ENCODE data around the gene PREPL.

PREPL gene

GRCh38 chr2:44291281-44292248, 69.7 kb downstream of the PREPL start:
- peak; percentile 13 to 14 for DNase-seq

- DNase-seq, result no peak
These were observed 71.0 kb downstream of the PREPL start for GRCh38 chr2:44290261-44290660.

- no peak for DNase-seq
These were observed 74.2 kb downstream of the PREPL start for GRCh38 chr2:44286884-44287638.

GRCh38 chr2:44286119-44286883, 75.0 kb downstream of the PREPL start:
- DNase-seq, result no peak

DNA sequence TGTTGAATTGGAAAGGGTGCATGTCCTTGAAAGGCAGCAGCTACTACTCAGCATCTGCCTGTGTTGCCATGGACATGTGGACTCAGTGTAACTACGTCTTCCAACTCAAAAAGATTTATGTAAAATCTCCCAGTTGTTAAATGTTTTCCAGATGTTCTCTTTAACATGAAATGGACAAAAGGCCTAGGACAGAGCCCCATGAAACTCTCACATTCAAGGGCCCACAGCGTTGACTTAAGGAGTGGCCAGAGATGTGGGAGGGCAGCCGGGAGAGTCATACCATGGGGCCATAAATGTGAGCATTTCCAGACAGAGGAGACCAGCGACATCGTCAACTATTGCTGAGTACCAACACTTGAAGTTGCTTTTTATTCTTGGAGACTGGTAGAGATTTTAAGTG, 76.1 kb downstream of the PREPL start:
- DNase-seq, result no peak

DNA sequence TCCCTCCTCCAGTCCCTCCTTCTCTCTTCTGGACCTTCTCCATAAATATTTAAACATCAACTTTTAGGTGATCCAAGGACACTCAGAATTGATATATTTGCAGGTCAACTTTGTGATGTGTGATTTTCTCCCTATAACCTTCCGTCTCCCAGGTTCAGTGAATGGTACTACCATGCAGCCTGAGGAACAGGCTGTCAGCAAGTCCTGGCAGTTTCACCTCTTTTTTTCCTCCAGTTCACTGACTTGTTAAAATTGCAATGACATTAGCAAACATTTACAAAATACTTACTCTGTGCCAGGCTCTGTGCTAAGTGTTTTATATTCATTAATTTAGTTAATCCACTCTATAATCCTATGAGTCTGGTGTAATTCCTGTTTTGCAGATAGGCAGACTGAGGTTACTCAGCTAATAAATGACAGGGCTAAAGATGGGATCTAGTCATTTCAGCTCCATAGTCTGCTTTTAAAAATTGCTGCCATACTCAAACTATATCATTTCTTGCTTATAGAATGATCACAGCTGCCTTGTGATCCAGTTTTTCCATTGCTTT, 78.1 kb downstream of the PREPL start:
- no peak for DNase-seq

DNA sequence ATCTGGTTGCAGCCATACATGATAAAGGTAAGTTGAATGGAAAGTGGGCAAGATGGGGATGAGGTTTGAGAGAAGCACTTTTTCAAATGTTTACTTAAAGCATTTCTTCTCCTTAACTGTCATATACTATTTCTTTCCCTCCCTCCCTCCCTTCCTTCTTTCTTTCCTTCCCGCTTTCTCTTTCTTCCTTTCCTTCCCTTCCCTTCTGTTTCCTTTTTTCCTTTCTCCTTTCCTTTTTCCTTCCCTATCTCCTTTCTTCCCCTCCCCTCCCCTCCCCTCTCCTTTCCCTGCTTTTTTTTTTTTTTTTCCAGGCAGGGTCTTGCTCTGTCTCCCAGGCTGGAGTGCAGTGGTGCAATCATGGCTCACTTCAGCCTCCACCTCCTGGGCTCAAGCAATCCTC, 80.4 kb downstream of the PREPL start:
- DNase-seq, result no peak

- no peak for DNase-seq
These were observed 83.8 kb downstream of the PREPL start for GRCh38 chr2:44277541-44277940.

GRCh38 chr2:44275927-44276303, 85.4 kb downstream of the PREPL start:
- no peak for DNase-seq

DNA sequence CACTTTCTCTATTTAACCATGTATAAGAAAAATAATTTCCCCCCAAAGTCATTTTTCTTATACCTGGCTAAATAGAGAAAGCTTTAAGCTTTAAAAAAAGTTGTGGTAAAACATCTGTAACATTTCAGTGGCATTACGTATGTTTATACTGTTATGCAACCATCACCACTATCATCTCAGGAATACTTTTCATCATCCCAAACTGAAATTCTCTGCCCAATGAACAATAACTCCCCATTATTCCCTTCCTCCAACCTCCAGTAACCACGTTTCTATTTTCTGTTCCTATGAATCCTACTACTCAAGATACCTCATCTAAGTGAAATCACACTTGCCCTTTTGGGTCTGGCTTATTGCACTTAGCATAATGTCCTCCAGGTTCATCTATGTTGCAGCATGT, 87.7 kb downstream of the PREPL start:
- DNase-seq, result no peak

- no peak for DNase-seq
These were observed 88.2 kb downstream of the PREPL start for GRCh38 chr2:44273076-44273475.

DNA sequence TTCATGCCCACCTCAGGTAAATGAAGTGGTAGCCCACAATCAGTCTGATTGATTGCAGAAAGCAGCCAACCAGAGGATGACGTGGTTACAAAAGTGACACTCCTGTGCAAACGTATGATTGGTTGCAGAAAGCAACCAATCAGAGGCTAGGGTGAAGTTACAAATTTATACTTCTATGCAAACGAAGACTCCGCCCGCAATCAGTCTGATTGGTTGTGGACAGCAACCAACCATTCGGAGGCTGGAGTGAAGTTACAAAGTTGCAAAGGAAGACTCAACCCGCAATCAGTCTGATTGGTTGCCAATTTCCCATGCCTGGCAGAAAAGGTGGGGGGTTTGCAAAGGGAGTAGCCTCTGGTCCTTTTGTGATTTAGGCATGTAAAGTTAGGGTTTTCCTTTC, 90.0 kb downstream of the PREPL start:
- no peak for DNase-seq

GRCh38 chr2:44269831-44270230, 91.5 kb downstream of the PREPL start:
- no peak for DNase-seq

DNA sequence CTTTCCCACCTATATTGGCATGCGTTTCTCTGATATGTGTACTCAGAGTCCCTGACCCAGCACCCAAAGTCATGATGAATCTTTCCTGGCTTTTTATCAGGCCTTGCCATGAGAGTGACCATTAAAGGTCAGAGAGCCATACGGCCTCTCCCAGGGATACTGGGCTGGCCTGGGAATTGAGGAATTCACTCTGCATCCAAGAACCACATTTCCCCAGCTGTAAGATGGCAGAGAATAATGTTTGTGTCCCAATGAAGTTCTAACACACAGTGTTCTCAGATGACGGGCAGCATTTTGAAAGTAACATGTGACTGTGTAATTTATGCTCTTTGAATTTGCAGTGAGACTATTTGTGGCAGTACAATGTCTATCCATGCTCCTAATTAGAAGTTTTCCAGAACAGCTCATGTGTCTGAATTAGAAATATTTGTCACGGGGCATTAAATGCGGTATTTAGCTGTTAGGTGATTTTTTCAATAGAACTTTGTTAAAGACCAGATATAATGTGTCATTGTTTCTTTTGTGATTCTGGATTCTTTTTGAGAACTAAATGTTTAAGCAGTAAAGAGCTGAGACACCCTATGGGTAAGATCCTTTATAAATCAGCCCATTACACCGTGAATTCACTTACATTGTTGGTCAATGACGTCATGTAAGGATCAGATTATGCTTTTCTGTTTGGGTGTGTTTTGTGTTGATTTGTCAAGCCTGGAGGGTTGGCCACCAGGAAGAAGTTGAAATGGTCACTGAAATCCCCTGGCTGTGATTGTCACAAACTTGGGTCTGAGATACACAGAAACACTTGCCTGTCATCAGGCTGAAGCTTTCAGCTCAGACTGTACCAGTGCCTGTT, 93.3 kb downstream of the PREPL start:
- DNase-seq, result no peak
